IMR-90 (cell line): Measurements from ENCODE around the gene TMIGD1. TPM values are rescaled to one million over a fixed set of nuclear protein-coding genes. Genes with fewer than 3 reads are reported as not detected.

Source experiments
- ATAC-seq: fragments of 200-7000 bp; cut with Tn5 transposase; 2 replicates; pipeline ENCODE4 v1.9.1; 2020; ENCODE audit warnings: low read depth, mild to moderate bottlenecking, moderate library complexity
- BruUV-seq: library from RNA; stranded (reverse); fragments of 400-500 nt; replicated peaks from 2 replicates; lab custom pipeline; 2021; lab: Mats Ljungman, UMichigan
- CTCF ChIA-PET: fragments of 300-600 bp; formaldehyde crosslinking; extraction: SDS; loops from one replicate; lab custom pipeline; 2021; ENCODE audit warnings: antibody characterized with exemption; lab: Yijun Ruan, JAX
- POLR2A ChIA-PET: fragments of 300-600 bp; sonication (Branson Sonifier 250); formaldehyde crosslinking; loops from one replicate; lab custom pipeline; 2022; ENCODE audit warnings: antibody characterized with exemption; ENCODE audit not compliant: unreplicated experiment; lab: Charles Lee
- DNase-seq: peaks from one replicate; pipeline ENCODE4 v3.0.0; 2013
- H2AFZ ChIP-seq: replicated peaks from 2 replicates; pipeline ENCODE3; 2013; ENCODE audit warnings: low read length, mild to moderate bottlenecking; ENCODE audit not compliant: poor library complexity
- H2AK5ac ChIP-seq: 2 replicates; pipeline ENCODE4 v1.6.1; 2013; ENCODE audit warnings: low read depth, low read length, inconsistent platforms
- H2AK9ac ChIP-seq: replicated peaks from 2 replicates; pipeline ENCODE3; 2013; ENCODE audit warnings: mild to moderate bottlenecking, low read depth, low read length, moderate library complexity; ENCODE audit not compliant: poor library complexity
- H2BK120ac ChIP-seq: 2 replicates; pipeline ENCODE4 v1.6.1; 2013; ENCODE audit warnings: low read depth, low read length, inconsistent platforms
- H2BK15ac ChIP-seq: 3 replicates; pipeline ENCODE4 v1.6.1; 2013; ENCODE audit warnings: low read depth, low read length, inconsistent platforms
- H2BK20ac ChIP-seq: 2 replicates; pipeline ENCODE4 v1.6.1; 2013; ENCODE audit warnings: low read depth, mild to moderate bottlenecking, inconsistent platforms, low read length, moderate library complexity
- H2BK5ac ChIP-seq: 2 replicates; pipeline ENCODE4 v1.6.1; 2013; ENCODE audit warnings: mild to moderate bottlenecking, low read depth, low read length, inconsistent platforms; ENCODE audit not compliant: poor library complexity, severe bottlenecking
- H3K14ac ChIP-seq: replicated peaks from 2 replicates; pipeline ENCODE4 v1.6.1; 2013; ENCODE audit warnings: low read depth, low read length, inconsistent platforms
- H3K18ac ChIP-seq: 2 replicates; pipeline ENCODE4 v1.6.1; 2013; ENCODE audit warnings: low read depth, low read length, control low read depth
- H3K23ac ChIP-seq: 2 replicates; pipeline ENCODE4 v1.6.1; 2013; ENCODE audit warnings: low read depth, low read length, inconsistent platforms
- H3K27ac ChIP-seq: 2 replicates; pipeline ENCODE4 v1.5.1; 2013; ENCODE audit warnings: mild to moderate bottlenecking, control low read depth, low read length; ENCODE audit not compliant: insufficient read depth
- H3K27me3 ChIP-seq: 2 replicates; pipeline ENCODE4 v1.6.1; 2013; ENCODE audit warnings: low read length; ENCODE audit not compliant: control insufficient read depth, insufficient read depth
- H3K36me3 ChIP-seq: 2 replicates; pipeline ENCODE4 v1.6.1; 2013; ENCODE audit warnings: low read length, mixed read lengths; ENCODE audit not compliant: control insufficient read depth, insufficient read depth
- H3K4ac ChIP-seq: 2 replicates; pipeline ENCODE4 v1.6.1; 2013; ENCODE audit warnings: low read depth, low read length, inconsistent platforms
- H3K4me1 ChIP-seq: 2 replicates; pipeline ENCODE4 v1.6.1; 2013; ENCODE audit warnings: low read length, mixed read lengths; ENCODE audit not compliant: control insufficient read depth, insufficient read depth
- H3K4me2 ChIP-seq: 2 replicates; pipeline ENCODE4 v1.6.1; 2013; ENCODE audit warnings: low read depth, mild to moderate bottlenecking, control low read depth, low read length, moderate library complexity
- H3K4me3 ChIP-seq: 2 replicates; pipeline ENCODE4 v1.5.1; 2013; ENCODE audit warnings: low read depth, mild to moderate bottlenecking, control low read depth, low read length, moderate library complexity; ENCODE audit not compliant: insufficient read depth
- H3K56ac ChIP-seq: 2 replicates; pipeline ENCODE4 v1.6.1; 2013; ENCODE audit warnings: low read length, inconsistent platforms; ENCODE audit not compliant: insufficient read depth; ENCODE audit errors: extremely low read depth
- H3K79me1 ChIP-seq, 2 experiments: 2 replicates each; pipeline ENCODE4 v1.6.1; 2013; ENCODE audit warnings: low read length in 2 of 2, inconsistent platforms in 1 of 2, low read depth in 1 of 2
- H3K9ac ChIP-seq: 2 replicates; pipeline ENCODE4 v1.6.1; 2013; ENCODE audit warnings: low read depth, low read length, control low read depth
- H3K9me1 ChIP-seq: 2 replicates; pipeline ENCODE4 v1.6.1; 2013; ENCODE audit warnings: low read length, inconsistent platforms; ENCODE audit not compliant: insufficient read depth
- H3K9me3 ChIP-seq: 2 replicates; pipeline ENCODE4 v1.6.1; 2013; ENCODE audit warnings: low read length; ENCODE audit not compliant: control insufficient read depth, insufficient read depth
- H4K20me1 ChIP-seq: 2 replicates; pipeline ENCODE4 v1.6.1; 2013; ENCODE audit warnings: low read length, inconsistent platforms; ENCODE audit not compliant: insufficient read depth
- H4K5ac ChIP-seq: 2 replicates; pipeline ENCODE4 v1.6.1; 2013; ENCODE audit warnings: mild to moderate bottlenecking, low read depth, low read length, control low read depth
- H4K8ac ChIP-seq, 2 experiments: 2 replicates each; pipeline ENCODE4 v1.6.1; 2013; ENCODE audit warnings: low read depth in 2 of 2, low read length in 2 of 2, control low read depth in 1 of 2, inconsistent platforms in 1 of 2
- H4K91ac ChIP-seq: 2 replicates; pipeline ENCODE4 v1.6.1; 2013; ENCODE audit warnings: low read depth, low read length, inconsistent platforms; ENCODE audit not compliant: insufficient read depth
- BHLHE40 ChIP-seq: fragments of 150-350 bp; IDR thresholded peaks from 2 replicates; pipeline ENCODE4 v1.6.1; 2016; ENCODE audit warnings: mild to moderate bottlenecking, low read depth, low read length
- MAZ ChIP-seq: IDR thresholded peaks from 2 replicates; pipeline ENCODE4 v1.6.1; 2012; ENCODE audit warnings: low read depth, mild to moderate bottlenecking, low read length, improper control_type of control experiment, moderate library complexity, borderline replicate concordance
- MXI1 ChIP-seq: IDR thresholded peaks from 2 replicates; pipeline ENCODE4 v1.6.1; 2012; ENCODE audit warnings: low read depth, mild to moderate bottlenecking, low read length, moderate library complexity, borderline replicate concordance
- POLR2A ChIP-seq: IDR thresholded peaks from 2 replicates; pipeline ENCODE4 v1.6.1; 2012; ENCODE audit warnings: mild to moderate bottlenecking, low read depth, low read length
- RCOR1 ChIP-seq: IDR thresholded peaks from 2 replicates; pipeline ENCODE4 v1.6.1; 2012; ENCODE audit warnings: mild to moderate bottlenecking, low read length, improper control_type of control experiment; ENCODE audit not compliant: insufficient replicate concordance
- SMC3 ChIP-seq: fragments of 150-350 bp; IDR thresholded peaks from 2 replicates; pipeline ENCODE4 v1.6.1; 2016; ENCODE audit warnings: low read depth, mild to moderate bottlenecking, antibody characterized with exemption, low read length, moderate library complexity
- dilution Hi-C: fragments of 300-500 bp; cut with HindIII; formaldehyde crosslinking; loops from one replicate; pipeline ENCODE4 v1.14.3; 2018; ENCODE audit warnings: low sequenced_read_pairs; ENCODE audit not compliant: unreplicated experiment
- in situ Hi-C: fragments of 300-500 bp; cut with MboI; formaldehyde crosslinking; loops from 3 replicates; pipeline ENCODE4 v1.14.3; 2019; ENCODE audit warnings: low sequenced_read_pairs, inconsistent platforms, mixed read lengths
- intact Hi-C: fragments of 100-400 bp; cut with micrococcal nuclease; formaldehyde crosslinking; loops from 2 replicates; pipeline ENCODE4 v1.10.0; 2022
- polyA plus RNA-seq, 3 experiments: library from polyadenylated mRNA; depleted of rRNA; stranded (reverse); fragments of >200 nt; gene quantifications; 2 replicates each; pipeline ENCODE4 v1.2.3, GENCODE V29; 2012; ENCODE audit warnings: low replicate concordance in 1 of 3
- total RNA-seq: library from RNA; depleted of rRNA; stranded (reverse); fragments of >200 nt; gene quantifications from 2 replicates; pipeline ENCODE4 v1.2.3, GENCODE V29; 2012
- TF ChIP-seq, protein P1 (sequence below): conservative IDR thresholded peaks from 2 replicates; pipeline ENCODE4 v1.5.1; 2012; ENCODE audit warnings: mild to moderate bottlenecking, low read depth, low read length, improper control_type of control experiment
- TF ChIP-seq, protein P2 (sequence below): fragments of 150-350 bp; IDR thresholded peaks from 2 replicates; pipeline ENCODE4 v1.6.1; 2017; ENCODE audit warnings: mild to moderate bottlenecking, antibody characterized with exemption, low read length, low read depth
- TF ChIP-seq, protein P3 (sequence below): fragments of 150-350 bp; IDR thresholded peaks from 2 replicates; pipeline ENCODE4 v1.6.1; 2016; ENCODE audit warnings: low read depth, mild to moderate bottlenecking, low read length, moderate library complexity, borderline replicate concordance

The TMIGD1 gene
- total and polyA plus RNA-seq, 2 of the 4 experiments (the other 2 are of a cell fraction): not detected

DNA sequence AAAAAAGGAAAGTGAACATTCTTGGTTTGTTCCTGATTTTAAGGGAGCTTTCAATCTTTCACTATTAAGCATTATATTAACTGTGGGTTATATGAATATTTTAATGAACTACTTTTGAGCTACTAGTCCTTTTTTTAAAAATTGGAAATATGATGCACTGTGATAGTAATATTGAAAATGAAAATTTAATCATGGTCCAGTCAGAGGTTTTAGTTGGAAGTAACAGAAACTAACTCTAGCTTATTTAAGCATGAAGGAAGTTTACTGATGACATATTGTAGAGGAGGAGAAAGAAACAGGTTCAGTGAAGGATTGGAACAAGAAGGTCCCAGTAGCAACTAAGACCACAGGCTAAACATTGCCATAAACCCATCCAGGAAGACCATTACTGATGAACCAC lies 20.8 kb upstream of the TMIGD1 start:
- POLR2A ChIA-PET: interaction anchor here (0.6 kb wide), 1 partner anchor 130 kb away, joined by 3 read pairs; no protein-coding TSS in a partner anchor
- no peak overlapping the region for H2AFZ ChIP-seq
- H2AK5ac ChIP-seq: no peak overlapping the region
- H3K56ac ChIP-seq: no peak overlapping the region
- H3K27ac ChIP-seq: no peak overlapping the region
- H3K9me3 ChIP-seq: no peaks in the 10 kb centered on the region
- peaks cover 4% of the 10 kb centered on the region for H3K4me1 ChIP-seq
- H2BK5ac ChIP-seq: no peak overlapping the region
- no peak overlapping the region for H3K9ac ChIP-seq
- intact Hi-C loops: no loop called here
- in situ Hi-C loops: no loop called here
- H3K14ac ChIP-seq: no peak overlapping the region
- no peak overlapping the region for H4K5ac ChIP-seq
- DNase-seq: no peak
- no peak overlapping the region for H2BK120ac ChIP-seq
- no peak overlapping the region for H2BK20ac ChIP-seq
- no peak overlapping the region for H3K18ac ChIP-seq
- ATAC-seq: no peak
- no peaks in the 10 kb centered on the region for H3K79me1 ChIP-seq
- no peaks in the 10 kb centered on the region for H3K27me3 ChIP-seq
- H4K8ac ChIP-seq: no peak overlapping the region
- CTCF ChIA-PET: interaction anchor here (0.6 to 0.8 kb wide), 4 partner anchors 13 to 1330 kb away, joined by 3 to 8 read pairs (median 6); no protein-coding TSS in a partner anchor
- dilution Hi-C loops: no loop called here
- H3K9me1 ChIP-seq: no peaks in the 10 kb centered on the region; the same call in 1 of the 2 replicates
- H2AK9ac ChIP-seq: no peak overlapping the region
- no peak overlapping the region for H3K4me3 ChIP-seq
- no TSS peak for BruUV-seq
- H3K4me2 ChIP-seq: no peak overlapping the region
- H4K20me1 ChIP-seq: peaks cover 5% of the 10 kb centered on the region; the same call in 1 of the 2 replicates
- H3K4ac ChIP-seq: no peak overlapping the region
- no peaks in the 10 kb centered on the region for H3K36me3 ChIP-seq
- H3K23ac ChIP-seq: no peak overlapping the region
- no peak overlapping the region for H4K91ac ChIP-seq
- TF ChIP-seq RCOR1: no peak
- TF ChIP-seq POLR2A: no peak
- TF ChIP-seq MAZ: no peak
- TF ChIP-seq, protein P1, sequence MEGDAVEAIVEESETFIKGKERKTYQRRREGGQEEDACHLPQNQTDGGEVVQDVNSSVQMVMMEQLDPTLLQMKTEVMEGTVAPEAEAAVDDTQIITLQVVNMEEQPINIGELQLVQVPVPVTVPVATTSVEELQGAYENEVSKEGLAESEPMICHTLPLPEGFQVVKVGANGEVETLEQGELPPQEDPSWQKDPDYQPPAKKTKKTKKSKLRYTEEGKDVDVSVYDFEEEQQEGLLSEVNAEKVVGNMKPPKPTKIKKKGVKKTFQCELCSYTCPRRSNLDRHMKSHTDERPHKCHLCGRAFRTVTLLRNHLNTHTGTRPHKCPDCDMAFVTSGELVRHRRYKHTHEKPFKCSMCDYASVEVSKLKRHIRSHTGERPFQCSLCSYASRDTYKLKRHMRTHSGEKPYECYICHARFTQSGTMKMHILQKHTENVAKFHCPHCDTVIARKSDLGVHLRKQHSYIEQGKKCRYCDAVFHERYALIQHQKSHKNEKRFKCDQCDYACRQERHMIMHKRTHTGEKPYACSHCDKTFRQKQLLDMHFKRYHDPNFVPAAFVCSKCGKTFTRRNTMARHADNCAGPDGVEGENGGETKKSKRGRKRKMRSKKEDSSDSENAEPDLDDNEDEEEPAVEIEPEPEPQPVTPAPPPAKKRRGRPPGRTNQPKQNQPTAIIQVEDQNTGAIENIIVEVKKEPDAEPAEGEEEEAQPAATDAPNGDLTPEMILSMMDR: no peak
- no peak for TF ChIP-seq MXI1
- TF ChIP-seq, protein P2, sequence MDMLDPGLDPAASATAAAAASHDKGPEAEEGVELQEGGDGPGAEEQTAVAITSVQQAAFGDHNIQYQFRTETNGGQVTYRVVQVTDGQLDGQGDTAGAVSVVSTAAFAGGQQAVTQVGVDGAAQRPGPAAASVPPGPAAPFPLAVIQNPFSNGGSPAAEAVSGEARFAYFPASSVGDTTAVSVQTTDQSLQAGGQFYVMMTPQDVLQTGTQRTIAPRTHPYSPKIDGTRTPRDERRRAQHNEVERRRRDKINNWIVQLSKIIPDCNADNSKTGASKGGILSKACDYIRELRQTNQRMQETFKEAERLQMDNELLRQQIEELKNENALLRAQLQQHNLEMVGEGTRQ: no peak
- TF ChIP-seq SMC3: no peak
- TF ChIP-seq BHLHE40: no peak
- TF ChIP-seq, protein P3, sequence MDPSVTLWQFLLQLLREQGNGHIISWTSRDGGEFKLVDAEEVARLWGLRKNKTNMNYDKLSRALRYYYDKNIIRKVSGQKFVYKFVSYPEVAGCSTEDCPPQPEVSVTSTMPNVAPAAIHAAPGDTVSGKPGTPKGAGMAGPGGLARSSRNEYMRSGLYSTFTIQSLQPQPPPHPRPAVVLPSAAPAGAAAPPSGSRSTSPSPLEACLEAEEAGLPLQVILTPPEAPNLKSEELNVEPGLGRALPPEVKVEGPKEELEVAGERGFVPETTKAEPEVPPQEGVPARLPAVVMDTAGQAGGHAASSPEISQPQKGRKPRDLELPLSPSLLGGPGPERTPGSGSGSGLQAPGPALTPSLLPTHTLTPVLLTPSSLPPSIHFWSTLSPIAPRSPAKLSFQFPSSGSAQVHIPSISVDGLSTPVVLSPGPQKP: no peak
- no peak overlapping the region for H2BK15ac ChIP-seq
